ENCODE data around the gene CNBD2. TPM values are rescaled to one million over a fixed set of nuclear protein-coding genes. Genes with fewer than 3 reads are reported as not detected.
"Not testable (repeated sequence)": the region's sequence is repeated elsewhere in the genome, so short reads cannot be mapped to it uniquely, and the experiment has no call there.

CNBD2 gene
- total RNA-seq, 1 donor from 2014 or later, result 5.7 TPM

- DNase-seq (ENCODE audit: extremely low spot score, unreplicated experiment), result no peak
- H3K4me1 Mint-ChIP-seq (ENCODE audit: unreplicated experiment), result peaks cover 29% of the 10 kb centered on the region
- TF ChIP-seq CTCF (conservative IDR thresholded peaks at IDR 0.05), result no peak
- H3K9me3 Mint-ChIP-seq, result no peaks in the 10 kb centered on the region
- H3K27me3 Mint-ChIP-seq, result no peaks in the 10 kb centered on the region
- H3K36me3 Mint-ChIP-seq, result peaks cover 23% of the 10 kb centered on the region
- H3K4me3 Mint-ChIP-seq, result peak overlapping the region; percentile 97
- peak overlapping the region; percentile 87 for H3K27ac Mint-ChIP-seq
These were observed 83.1 kb downstream of the CNBD2 start for GRCh38 chr20:36051318-36052116.

- Mint-ChIP-seq H3K4me3 (peak overlapping the region; percentile 97), H3K9me3 (no peaks in the 10 kb centered on the region), H3K27me3 (no peaks in the 10 kb centered on the region), H3K36me3 (peaks cover 22% of the 10 kb centered on the region), H3K4me1 (ENCODE audit: unreplicated experiment) (peaks cover 28% of the 10 kb centered on the region), H3K27ac (no peak overlapping the region)
- no peak for TF ChIP-seq CTCF (conservative IDR thresholded peaks at IDR 0.05)
- no peak for DNase-seq (ENCODE audit: extremely low spot score, unreplicated experiment)
These were observed 83.7 kb downstream of the CNBD2 start for GRCh38 chr20:36052117-36052513.

GRCh38 chr20:36053863-36054518, 85.6 kb downstream of the CNBD2 start:
- H3K4me3 Mint-ChIP-seq; DNase-seq (ENCODE audit: extremely low spot score, unreplicated experiment); H3K9me3 Mint-ChIP-seq; H3K27ac Mint-ChIP-seq; H3K27me3 Mint-ChIP-seq; H3K36me3 Mint-ChIP-seq: not testable (repeated sequence)
- H3K4me1 Mint-ChIP-seq (ENCODE audit: unreplicated experiment), result peaks cover 12% of the 10 kb centered on the region

GRCh38 chr20:36055145-36055544, 86.8 kb downstream of the CNBD2 start:
- Mint-ChIP-seq H3K9me3 (no peaks in the 10 kb centered on the region), H3K27ac (no peak overlapping the region), H3K4me3 (no peak overlapping the region), H3K36me3 (no peaks in the 10 kb centered on the region), H3K27me3 (no peaks in the 10 kb centered on the region), H3K4me1 (ENCODE audit: unreplicated experiment) (peaks cover 12% of the 10 kb centered on the region)
- TF ChIP-seq CTCF (conservative IDR thresholded peaks at IDR 0.05), result no peak
- DNase-seq (ENCODE audit: extremely low spot score, unreplicated experiment), result no peak

- no peaks in the 10 kb centered on the region for H3K27me3 Mint-ChIP-seq
- no peaks in the 10 kb centered on the region for H3K4me1 Mint-ChIP-seq (ENCODE audit: unreplicated experiment)
- H3K9me3 Mint-ChIP-seq, result no peaks in the 10 kb centered on the region
- no peak overlapping the region for H3K4me3 Mint-ChIP-seq
- no peak for DNase-seq (ENCODE audit: extremely low spot score, unreplicated experiment)
- H3K27ac Mint-ChIP-seq, result no peak overlapping the region
- H3K36me3 Mint-ChIP-seq, result no peaks in the 10 kb centered on the region
- no peak for TF ChIP-seq CTCF (conservative IDR thresholded peaks at IDR 0.05)
These were observed 92.3 kb downstream of the CNBD2 start for GRCh38 chr20:36060676-36061075.

- no peak overlapping the region for H3K27ac Mint-ChIP-seq
- no peaks in the 10 kb centered on the region for H3K9me3 Mint-ChIP-seq
- H3K4me3 Mint-ChIP-seq, result no peak overlapping the region
- TF ChIP-seq CTCF (conservative IDR thresholded peaks at IDR 0.05), result no peak
- DNase-seq (ENCODE audit: extremely low spot score, unreplicated experiment), result no peak
- H3K27me3 Mint-ChIP-seq, result no peaks in the 10 kb centered on the region
- no peaks in the 10 kb centered on the region for H3K36me3 Mint-ChIP-seq
- H3K4me1 Mint-ChIP-seq (ENCODE audit: unreplicated experiment), result no peaks in the 10 kb centered on the region
These were observed 93.4 kb downstream of the CNBD2 start for GRCh38 chr20:36061754-36062153.

Data from type B pancreatic cell (in vitro differentiated cells).